Glutamatergic neuron (in vitro differentiated cells): Measurements from ENCODE around the gene PIGO. TPM values are rescaled to one million over a fixed set of nuclear protein-coding genes. Genes with fewer than 3 reads are reported as not detected.

Experiments
- DNase-seq: peaks from one replicate; pipeline ENCODE4 v3.0.0; 2022
- H3K27ac Mint-ChIP-seq: one replicate; pipeline ENCODE4 v1.8.0; 2020; ENCODE audit warnings: mild to moderate bottlenecking, mixed read lengths, inconsistent platforms; ENCODE audit not compliant: unreplicated experiment
- H3K27me3 Mint-ChIP-seq: one replicate; pipeline ENCODE4 v1.8.0; 2020; ENCODE audit warnings: mild to moderate bottlenecking, moderate library complexity, mixed read lengths, inconsistent platforms; ENCODE audit not compliant: unreplicated experiment
- H3K36me3 Mint-ChIP-seq: one replicate; pipeline ENCODE4 v1.8.0; 2020; ENCODE audit warnings: mild to moderate bottlenecking, mixed read lengths, inconsistent platforms; ENCODE audit not compliant: unreplicated experiment
- H3K4me1 Mint-ChIP-seq: one replicate; pipeline ENCODE4 v1.8.0; 2020; ENCODE audit warnings: mild to moderate bottlenecking, low read depth, mixed read lengths, inconsistent platforms; ENCODE audit not compliant: unreplicated experiment
- H3K4me3 Mint-ChIP-seq: one replicate; pipeline ENCODE4 v1.8.0; 2020; ENCODE audit warnings: mild to moderate bottlenecking, mixed read lengths, inconsistent platforms; ENCODE audit not compliant: unreplicated experiment
- H3K9me3 Mint-ChIP-seq: one replicate; pipeline ENCODE4 v1.8.0; 2020; ENCODE audit warnings: mild to moderate bottlenecking, moderate library complexity, mixed read lengths, inconsistent platforms; ENCODE audit not compliant: unreplicated experiment
- CTCF ChIP-seq: fragments of 200-600 bp; sonication (generic); IDR thresholded peaks from one replicate; pipeline ENCODE4 v1.5.0; 2021; ENCODE audit not compliant: partially characterized antibody, unreplicated experiment
- long read RNA-seq: library from polyadenylated mRNA; unstranded; transcript quantifications from one replicate; pipeline ENCODE4 v2.0.0, GENCODE V29; 2020; ENCODE audit not compliant: unreplicated experiment
- total RNA-seq: library from RNA; stranded (reverse); fragmentation: NEBNext Ultra II Directional; extraction: Animal tissue kit (Norgen Biotek cat#: 25700); gene quantifications from one replicate; pipeline ENCODE4 v1.2.1, GENCODE V29; 2021; ENCODE audit not compliant: unreplicated experiment

The PIGO gene
- total RNA-seq: 19.0 TPM
- long read RNA-seq, partial matches to known transcripts: 1 of 1 reads
- long read RNA-seq, other reads (novel, unspliced or antisense): 0 of 1 reads

GRCh38 chr9:35096035-35096849 is at the start of gene PIGO:
Gene PIGO (minus strand): TSS chr9:35096591. CDS start chr9:35095565, 1,026 bp downstream.
- peak; percentile 92 for DNase-seq
- H3K9me3 Mint-ChIP-seq: peaks cover 2% of the 10 kb centered on the region
- H3K4me1 Mint-ChIP-seq: no peaks in the 10 kb centered on the region
- no peaks in the 10 kb centered on the region for H3K36me3 Mint-ChIP-seq
- H3K4me3 Mint-ChIP-seq: peak within 1 kb of the TSS; percentile 89
- H3K27ac Mint-ChIP-seq: peak within 1 kb of the TSS; percentile 78
- H3K27me3 Mint-ChIP-seq: no peaks in the 10 kb centered on the region
- TF ChIP-seq CTCF: peak; percentile 93

- no peak for TF ChIP-seq CTCF
- H3K4me1 Mint-ChIP-seq: no peaks in the 10 kb centered on the region
- DNase-seq: no peak
- H3K4me3 Mint-ChIP-seq: no peak overlapping the region
- peaks cover 8% of the 10 kb centered on the region for H3K36me3 Mint-ChIP-seq
- H3K9me3 Mint-ChIP-seq: peaks cover 2% of the 10 kb centered on the region
- H3K27ac Mint-ChIP-seq: no peak overlapping the region
- peaks cover 3% of the 10 kb centered on the region for H3K27me3 Mint-ChIP-seq
These were observed 45.6 kb upstream of the PIGO start for GRCh38 chr9:35142037-35142436.

GRCh38 chr9:35140093-35140492 is 43.7 kb upstream of the PIGO start:
- no peak overlapping the region for H3K27ac Mint-ChIP-seq
- DNase-seq: no peak
- peaks cover 8% of the 10 kb centered on the region for H3K36me3 Mint-ChIP-seq
- no peak overlapping the region for H3K4me3 Mint-ChIP-seq
- H3K4me1 Mint-ChIP-seq: no peaks in the 10 kb centered on the region
- H3K9me3 Mint-ChIP-seq: peaks cover 2% of the 10 kb centered on the region
- no peak for TF ChIP-seq CTCF
- H3K27me3 Mint-ChIP-seq: peaks cover 3% of the 10 kb centered on the region

GRCh38 chr9:35136866-35137265 is 40.5 kb upstream of the PIGO start:
- no peak overlapping the region for H3K27ac Mint-ChIP-seq
- peaks cover 3% of the 10 kb centered on the region for H3K27me3 Mint-ChIP-seq
- no peak for DNase-seq
- H3K9me3 Mint-ChIP-seq: peaks cover 2% of the 10 kb centered on the region
- no peaks in the 10 kb centered on the region for H3K4me1 Mint-ChIP-seq
- peaks cover 17% of the 10 kb centered on the region for H3K36me3 Mint-ChIP-seq
- no peak for TF ChIP-seq CTCF
- no peak overlapping the region for H3K4me3 Mint-ChIP-seq

GRCh38 chr9:35135988-35136387 is 39.6 kb upstream of the PIGO start:
- H3K4me3 Mint-ChIP-seq: no peak overlapping the region

More at GRCh38 chr9:35135988-35136387, 39.6 kb upstream of the PIGO start:
- TF ChIP-seq CTCF: no peak
- H3K27me3 Mint-ChIP-seq: peaks cover 3% of the 10 kb centered on the region
- H3K27ac Mint-ChIP-seq: no peak overlapping the region
- H3K9me3 Mint-ChIP-seq: peaks cover 2% of the 10 kb centered on the region
- H3K4me1 Mint-ChIP-seq: no peaks in the 10 kb centered on the region
- H3K36me3 Mint-ChIP-seq: peaks cover 17% of the 10 kb centered on the region
- DNase-seq: no peak
